GM19324 (cell line): Measurements from ENCODE around the gene GRIK4.

ENCODE experiments used
- ATAC-seq: cut with Tn5 transposase; IDR thresholded peaks from one replicate; pipeline ENCODE4 v1.9.1; 2021; ENCODE audit warnings: mild to moderate bottlenecking, moderate library complexity; ENCODE audit not compliant: unreplicated experiment, low FRiP score

The GRIK4 gene

GRCh38 chr11:120547316-120547715, 35.8 kb downstream of the GRIK4 start:
- ATAC-seq, result no peak

- no peak for ATAC-seq
Measured at GRCh38 chr11:120547811-120548681, 36.5 kb downstream of the GRIK4 start.

- ATAC-seq, result no peak
Measured at GRCh38 chr11:120548682-120549209, 37.2 kb downstream of the GRIK4 start.

GRCh38 chr11:120549346-120549745, 37.8 kb downstream of the GRIK4 start:
- no peak for ATAC-seq

- ATAC-seq, result no peak
Measured at GRCh38 chr11:120550007-120550406, 38.5 kb downstream of the GRIK4 start.

GRCh38 chr11:120551191-120551590, 39.6 kb downstream of the GRIK4 start:
- no peak for ATAC-seq

GRCh38 chr11:120554766-120555432, 43.4 kb downstream of the GRIK4 start:
- ATAC-seq, result no peak

- ATAC-seq, result no peak
Measured at GRCh38 chr11:120555433-120555773, 43.9 kb downstream of the GRIK4 start.

GRCh38 chr11:120556797-120557196, 45.2 kb downstream of the GRIK4 start:
- ATAC-seq, result no peak

- no peak for ATAC-seq
Measured at GRCh38 chr11:120558744-120559431, 47.3 kb downstream of the GRIK4 start.

GRCh38 chr11:120561286-120561685, 49.7 kb downstream of the GRIK4 start:
- no peak for ATAC-seq

- no peak for ATAC-seq
Measured at GRCh38 chr11:120562806-120563425, 51.4 kb downstream of the GRIK4 start.

GRCh38 chr11:120563703-120564572, 52.4 kb downstream of the GRIK4 start:
- ATAC-seq, result no peak

GRCh38 chr11:120564573-120565311, 53.2 kb downstream of the GRIK4 start:
- no peak for ATAC-seq

- no peak for ATAC-seq
Measured at GRCh38 chr11:120565466-120566155, 54.1 kb downstream of the GRIK4 start.

GRCh38 chr11:120566176-120566575, 54.6 kb downstream of the GRIK4 start:
- no peak for ATAC-seq

- no peak for ATAC-seq
Measured at GRCh38 chr11:120568572-120569307, 57.2 kb downstream of the GRIK4 start.

GRCh38 chr11:120569861-120570260, 58.3 kb downstream of the GRIK4 start:
- no peak for ATAC-seq
